ENCODE data around the gene BABAM1. TPM values are rescaled to one million over a fixed set of nuclear protein-coding genes. Genes with fewer than 3 reads are reported as not detected.

Gene BABAM1
- total and polyA plus RNA-seq, 8 donors, result 25.5 to 71.1 (median 33.0) TPM

DNA sequence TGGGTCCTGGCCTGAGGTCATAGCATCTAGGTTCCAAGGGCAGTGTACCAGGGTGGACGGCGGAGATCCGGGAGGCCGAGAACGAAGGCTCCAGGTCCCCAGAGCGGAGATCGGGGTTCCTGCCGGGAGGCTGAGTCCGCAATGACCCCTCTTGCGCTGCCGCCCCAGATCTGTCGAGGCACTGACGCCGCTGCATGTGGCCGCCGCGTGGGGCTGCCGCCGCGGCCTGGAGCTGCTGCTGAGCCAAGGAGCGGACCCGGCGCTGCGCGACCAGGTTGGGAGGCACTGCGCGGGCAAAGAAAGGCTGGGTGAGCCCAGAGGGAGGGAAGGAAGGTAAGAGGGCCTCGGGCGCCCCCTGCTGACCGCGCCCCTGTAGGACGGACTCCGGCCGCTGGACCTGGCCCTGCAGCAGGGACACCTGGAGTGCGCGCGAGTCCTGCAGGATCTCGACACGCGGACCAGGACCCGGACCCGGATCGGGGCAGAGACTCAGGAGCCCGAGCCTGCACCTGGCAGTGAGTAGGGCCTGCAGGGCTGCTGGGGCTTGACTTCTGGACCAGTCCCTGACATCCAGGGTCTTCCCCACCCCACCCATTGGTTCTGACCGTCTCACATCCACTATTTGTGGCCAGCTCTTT lies 15.4 kb downstream of the BABAM1 start:
- 3 to 7% methylated on average over 36 to 45 of the region's 45 CpGs for WGBS, 2 donors

DNA sequence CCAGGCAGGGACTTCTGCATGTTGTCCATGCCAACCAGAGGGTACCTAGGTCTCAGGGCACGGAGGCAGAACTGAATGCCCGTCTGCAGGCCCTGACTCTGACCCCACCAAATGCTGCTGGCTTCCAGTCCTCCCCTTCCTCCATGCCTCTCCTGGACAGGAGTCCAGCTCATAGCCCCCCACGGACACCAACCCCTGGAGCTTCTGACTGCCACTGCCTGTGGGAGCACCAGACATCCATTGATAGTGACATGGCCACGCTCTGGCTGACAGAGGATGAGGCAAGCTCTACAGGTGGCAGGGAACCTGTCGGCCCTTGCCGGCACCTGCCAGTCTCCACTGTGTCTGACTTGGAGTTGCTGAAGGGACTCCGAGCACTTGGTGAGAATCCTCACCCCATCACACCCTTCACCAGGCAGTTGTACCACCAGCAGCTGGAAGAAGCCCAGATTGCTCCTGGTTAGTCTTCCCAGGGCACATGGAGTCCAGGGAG lies 16.3 kb downstream of the BABAM1 start:
- ATAC-seq, result no peak
- Histone ChIP-seq H3K27me3 (peaks cover 0 to 6% (median 0%) of the 10 kb centered on the region in 4 donors), H3K9me3 (no peaks in the 10 kb centered on the region), H3K36me3 (no peaks in the 10 kb centered on the region), H3K4me1 (peaks cover 0 to 4% (median 0%) of the 10 kb centered on the region in 3 donors), H3K4me3 (no peak overlapping the region), H3K27ac (no peak overlapping the region)
- FAIRE-seq, result no peak
- 81 to 84% methylated on average over 7 of the region's 7 CpGs for WGBS, 2 donors
- DNase-seq, result no peak
- TF ChIP-seq, protein P1, sequence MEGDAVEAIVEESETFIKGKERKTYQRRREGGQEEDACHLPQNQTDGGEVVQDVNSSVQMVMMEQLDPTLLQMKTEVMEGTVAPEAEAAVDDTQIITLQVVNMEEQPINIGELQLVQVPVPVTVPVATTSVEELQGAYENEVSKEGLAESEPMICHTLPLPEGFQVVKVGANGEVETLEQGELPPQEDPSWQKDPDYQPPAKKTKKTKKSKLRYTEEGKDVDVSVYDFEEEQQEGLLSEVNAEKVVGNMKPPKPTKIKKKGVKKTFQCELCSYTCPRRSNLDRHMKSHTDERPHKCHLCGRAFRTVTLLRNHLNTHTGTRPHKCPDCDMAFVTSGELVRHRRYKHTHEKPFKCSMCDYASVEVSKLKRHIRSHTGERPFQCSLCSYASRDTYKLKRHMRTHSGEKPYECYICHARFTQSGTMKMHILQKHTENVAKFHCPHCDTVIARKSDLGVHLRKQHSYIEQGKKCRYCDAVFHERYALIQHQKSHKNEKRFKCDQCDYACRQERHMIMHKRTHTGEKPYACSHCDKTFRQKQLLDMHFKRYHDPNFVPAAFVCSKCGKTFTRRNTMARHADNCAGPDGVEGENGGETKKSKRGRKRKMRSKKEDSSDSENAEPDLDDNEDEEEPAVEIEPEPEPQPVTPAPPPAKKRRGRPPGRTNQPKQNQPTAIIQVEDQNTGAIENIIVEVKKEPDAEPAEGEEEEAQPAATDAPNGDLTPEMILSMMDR (IDR thresholded peaks at IDR 0.05), result no peak
- intact Hi-C loops (cut with DNase I), result loop anchor here (2.0 to 10.0 kb wide), 2 partner anchors 217 to 219 kb away; no protein-coding TSS in a partner anchor

More for the DNA sequence above, 15.4 kb downstream of the BABAM1 start:
- Histone ChIP-seq H3K9me3 (no peaks in the 10 kb centered on the region), H3K4me3 (peak overlapping the region in 2 of 4 donors; percentile 6 to 13), H3K27ac (no peak overlapping the region), H3K36me3 (no peaks in the 10 kb centered on the region), H3K27me3 (peaks cover 0 to 6% (median 0%) of the 10 kb centered on the region in 4 donors), H3K4me1 (peaks cover 0 to 4% (median 0%) of the 10 kb centered on the region in 3 donors)
- peak; percentile 98 to 100 (median 99) for ATAC-seq
- peak; percentile 76 to 95 (median 88) for DNase-seq
- FAIRE-seq, result no peak
- intact Hi-C loops (cut with DNase I), result loop anchor here (2.0 to 10.0 kb wide), 2 partner anchors 216 to 218 kb away; no protein-coding TSS in a partner anchor
- TF ChIP-seq, protein P1 (IDR thresholded peaks at IDR 0.05), result peak; percentile 95 to 96 (median 96)

DNA sequence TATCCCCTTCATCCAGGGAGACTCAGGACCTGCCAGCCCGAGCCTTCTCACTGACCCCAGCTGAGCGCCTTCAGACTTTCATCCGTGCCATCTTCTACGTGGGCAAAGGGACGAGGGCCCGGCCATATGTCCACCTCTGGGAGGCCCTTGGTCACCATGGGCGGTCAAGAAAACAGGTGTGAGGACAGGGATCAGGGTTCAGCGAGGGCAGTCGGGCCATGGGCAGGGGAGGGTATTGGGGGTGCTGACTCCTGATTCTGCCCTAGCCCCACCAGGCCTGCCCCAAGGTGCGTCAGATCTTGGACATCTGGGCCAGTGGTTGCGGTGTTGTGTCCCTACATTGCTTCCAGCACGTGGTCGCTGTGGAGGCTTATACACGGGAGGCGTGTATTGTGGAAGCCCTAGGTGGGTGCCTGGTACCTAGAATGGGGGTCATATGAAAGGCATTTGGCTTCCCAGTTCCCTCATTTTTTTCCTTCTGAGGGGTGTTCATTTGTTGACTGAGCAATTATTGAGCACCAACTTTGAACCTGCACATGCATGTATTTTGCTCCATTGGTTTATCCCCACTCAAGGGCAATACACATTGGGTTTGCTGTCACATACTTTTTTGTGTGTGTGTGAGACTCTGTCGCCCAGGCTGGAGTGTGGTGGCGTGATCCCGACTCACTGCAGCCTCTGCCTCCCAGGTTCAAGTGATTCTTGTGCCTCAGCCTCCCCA lies 18.3 kb downstream of the BABAM1 start:
- FAIRE-seq (no peak), DNase-seq (no peak), ATAC-seq (no peak)
- 84 to 90% methylated on average over 18 of the region's 18 CpGs for whole genome bisulfite sequencing, 2 donors
- TF ChIP-seq, protein P1 (IDR thresholded peaks at IDR 0.05), result no peak
- Histone ChIP-seq H3K27me3 (peaks cover 0 to 6% (median 0%) of the 10 kb centered on the region in 4 donors), H3K4me3 (no peak overlapping the region), H3K9me3 (no peaks in the 10 kb centered on the region), H3K4me1 (peaks cover 0 to 4% (median 0%) of the 10 kb centered on the region in 3 donors), H3K27ac (no peak overlapping the region), H3K36me3 (no peaks in the 10 kb centered on the region)
- intact Hi-C loops (cut with DNase I), result loop anchor here in 2 of 3 donors (10.0 kb wide), 1 partner anchor 221 kb away; no protein-coding TSS in a partner anchor

DNA sequence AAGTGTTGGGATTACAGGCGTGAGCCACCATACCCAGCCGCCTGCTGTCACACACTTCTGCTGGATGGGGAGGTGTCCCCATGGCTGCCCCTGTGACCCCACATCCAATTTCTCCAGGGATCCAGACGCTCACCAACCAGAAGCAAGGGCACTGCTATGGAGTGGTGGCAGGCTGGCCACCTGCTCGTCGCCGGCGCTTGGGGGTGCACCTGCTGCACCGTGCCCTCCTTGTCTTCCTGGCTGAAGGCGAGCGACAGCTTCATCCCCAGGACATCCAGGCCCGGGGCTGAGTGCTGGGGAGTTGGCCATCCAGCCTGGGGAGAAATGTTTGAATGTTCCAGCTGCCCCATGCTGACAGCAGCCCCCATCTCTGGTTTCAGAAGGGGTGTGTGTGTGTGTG lies 19.0 kb downstream of the BABAM1 start:
- WGBS, 2 donors, result 85 to 86% methylated on average over 11 of the region's 11 CpGs

More for the DNA sequence above, 19.0 kb downstream of the BABAM1 start:
- no peaks in the 10 kb centered on the region for H3K36me3 ChIP-seq
- DNase-seq (no peak), ATAC-seq (no peak), FAIRE-seq (no peak)
- H3K27me3 ChIP-seq, result peaks cover 0 to 5% (median 0%) of the 10 kb centered on the region in 4 donors
- H3K4me3 ChIP-seq, result no peak overlapping the region
- peaks cover 0 to 4% (median 0%) of the 10 kb centered on the region in 3 donors for H3K4me1 ChIP-seq
- no peak overlapping the region for H3K27ac ChIP-seq
- H3K9me3 ChIP-seq, result no peaks in the 10 kb centered on the region
- intact Hi-C loops (cut with DNase I), result loop anchor here in 2 of 3 donors (10.0 kb wide), 1 partner anchor 221 kb away; no protein-coding TSS in a partner anchor
- TF ChIP-seq, protein P1 (IDR thresholded peaks at IDR 0.05), result no peak

Data from pancreas (tissue), 10 donors.